Colonic mucosa (tissue), 4 donors: ENCODE data around the gene CPM. TPM values are rescaled to one million over a fixed set of nuclear protein-coding genes. Genes with fewer than 3 reads are reported as not detected.

Experiments used
- DNase-seq: peaks from one replicate; pipeline ENCODE4 v3.0.0-alpha.2; 2020
- H3K27ac ChIP-seq: fragments of 200-600 bp; one replicate; pipeline ENCODE4 v1.8.0; 2021
- H3K27me3 ChIP-seq: fragments of 200-600 bp; one replicate; pipeline ENCODE4 v1.8.0; 2021
- H3K36me3 ChIP-seq: fragments of 200-600 bp; one replicate; pipeline ENCODE4 v1.8.0; 2021
- H3K4me1 ChIP-seq: fragments of 200-600 bp; one replicate; pipeline ENCODE4 v1.8.0; 2021; ENCODE audit warnings: mild to moderate bottlenecking
- H3K4me3 ChIP-seq: fragments of 200-600 bp; one replicate; pipeline ENCODE4 v1.8.0; 2021
- H3K9ac ChIP-seq, 2 donors: one replicate each; pipeline ENCODE4 v1.7.0; 2013; ENCODE audit warnings: control low read depth in 2 of 2, low read depth in 2 of 2, low read length in 2 of 2
- H3K9me3 ChIP-seq: fragments of 200-600 bp; one replicate; pipeline ENCODE4 v1.8.0; 2021
- intact Hi-C: fragments of 100-400 bp; cut with DNase I; formaldehyde crosslinking; loops from one replicate; pipeline ENCODE4 v1.14.1; 2022
- total RNA-seq, 2 donors: library from RNA; stranded (reverse); fragmentation: NEBNext Ultra II Directional in 1 of 2; extraction: Animal tissue kit (Norgen Biotek cat#: 25700) in 1 of 2; gene quantifications; one replicate each; pipeline ENCODE4 v1.2.1, GENCODE V29; 2021
- TF ChIP-seq, protein P1 (sequence below): fragments of 200-600 bp; IDR thresholded peaks from one replicate; pipeline ENCODE4 v1.8.0; 2022; ENCODE audit warnings: antibody characterized with exemption, mild to moderate bottlenecking
- donor health status: healthy.
- donor health status: DM: no; HTN: no; CAD: no.
- donor health status: DM: no; HTN: no; CAD: no.

CPM gene
- total RNA-seq, 2 donors from 2014 or later = 30.0 to 40.3 TPM

DNA sequence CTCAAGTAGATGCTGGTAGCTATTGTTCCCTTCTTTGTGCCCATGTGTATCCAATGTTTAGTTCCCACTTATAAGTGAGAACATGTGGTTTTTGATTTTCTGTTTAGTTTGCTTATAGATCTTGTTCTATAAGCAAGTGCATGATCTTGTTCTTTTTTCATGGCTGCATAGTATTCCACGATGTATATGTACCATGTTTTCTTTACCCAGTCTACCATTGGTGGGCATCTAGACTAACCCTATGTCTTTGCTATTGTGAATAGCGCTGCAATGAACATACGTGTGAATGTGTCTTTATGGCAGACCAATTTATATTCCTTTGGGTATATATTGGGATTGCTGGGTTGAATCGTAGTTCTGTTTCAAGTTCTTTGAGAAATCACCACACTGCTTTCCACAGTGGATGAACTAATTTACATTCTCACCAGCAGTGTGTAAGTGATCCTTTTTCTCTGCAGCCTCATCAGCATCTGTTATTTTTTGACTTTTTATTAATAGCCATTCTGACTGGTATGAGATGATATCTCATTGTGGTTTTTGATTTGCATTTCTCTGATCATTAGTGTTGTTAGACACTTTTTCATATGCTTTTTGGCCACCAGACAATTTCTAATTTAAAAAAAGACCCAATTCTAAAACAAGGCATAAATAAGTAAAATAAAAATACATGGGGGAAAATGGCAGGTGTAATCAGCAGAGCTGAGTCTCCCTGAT, 50.6 kb downstream of the CPM start:
- no peaks in the 10 kb centered on the region for H3K4me1 ChIP-seq
- TF ChIP-seq, protein P1, sequence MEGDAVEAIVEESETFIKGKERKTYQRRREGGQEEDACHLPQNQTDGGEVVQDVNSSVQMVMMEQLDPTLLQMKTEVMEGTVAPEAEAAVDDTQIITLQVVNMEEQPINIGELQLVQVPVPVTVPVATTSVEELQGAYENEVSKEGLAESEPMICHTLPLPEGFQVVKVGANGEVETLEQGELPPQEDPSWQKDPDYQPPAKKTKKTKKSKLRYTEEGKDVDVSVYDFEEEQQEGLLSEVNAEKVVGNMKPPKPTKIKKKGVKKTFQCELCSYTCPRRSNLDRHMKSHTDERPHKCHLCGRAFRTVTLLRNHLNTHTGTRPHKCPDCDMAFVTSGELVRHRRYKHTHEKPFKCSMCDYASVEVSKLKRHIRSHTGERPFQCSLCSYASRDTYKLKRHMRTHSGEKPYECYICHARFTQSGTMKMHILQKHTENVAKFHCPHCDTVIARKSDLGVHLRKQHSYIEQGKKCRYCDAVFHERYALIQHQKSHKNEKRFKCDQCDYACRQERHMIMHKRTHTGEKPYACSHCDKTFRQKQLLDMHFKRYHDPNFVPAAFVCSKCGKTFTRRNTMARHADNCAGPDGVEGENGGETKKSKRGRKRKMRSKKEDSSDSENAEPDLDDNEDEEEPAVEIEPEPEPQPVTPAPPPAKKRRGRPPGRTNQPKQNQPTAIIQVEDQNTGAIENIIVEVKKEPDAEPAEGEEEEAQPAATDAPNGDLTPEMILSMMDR = no peak
- no peak overlapping the region for H3K27ac ChIP-seq
- H3K9me3 ChIP-seq = no peaks in the 10 kb centered on the region
- intact Hi-C loops = no loop called here
- no peak overlapping the region for H3K9ac ChIP-seq
- no peaks in the 10 kb centered on the region for H3K27me3 ChIP-seq
- no peak for DNase-seq
- no peaks in the 10 kb centered on the region for H3K36me3 ChIP-seq
- H3K4me3 ChIP-seq = no peak overlapping the region

DNA sequence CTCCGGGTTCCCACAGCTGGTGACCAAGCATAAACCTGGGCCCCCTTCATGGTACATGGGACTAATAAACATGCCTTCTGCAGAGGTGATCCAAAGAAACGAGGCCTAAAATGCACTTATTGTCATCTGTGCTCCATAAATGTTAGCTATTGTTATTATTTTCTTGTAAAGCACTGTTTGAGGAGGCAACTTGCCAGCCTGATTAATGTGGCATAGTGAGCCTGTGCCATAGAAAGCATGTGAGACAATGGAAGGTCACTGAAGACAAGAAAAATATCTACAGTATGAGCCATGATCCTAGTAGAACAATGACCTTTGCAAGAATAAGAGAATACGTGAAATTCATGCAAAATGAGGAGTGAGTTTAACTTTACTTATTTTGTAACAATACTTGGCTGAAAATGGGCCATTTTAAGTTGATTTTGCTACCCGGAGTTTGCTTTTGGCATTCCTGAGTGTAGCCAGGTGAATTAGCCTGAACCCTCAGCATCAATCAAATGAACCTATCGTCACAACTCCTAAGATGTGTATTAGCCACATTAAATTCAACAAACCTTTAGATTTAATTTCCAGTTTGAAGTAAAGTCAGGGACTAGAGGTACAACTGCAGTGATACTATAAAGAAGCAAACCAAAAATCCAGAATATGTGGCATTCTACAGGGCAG, 52.2 kb downstream of the CPM start:
- no peaks in the 10 kb centered on the region for H3K27me3 ChIP-seq
- intact Hi-C loops = no loop called here
- no peak overlapping the region for H3K4me3 ChIP-seq
- H3K36me3 ChIP-seq = no peaks in the 10 kb centered on the region
- no peak for DNase-seq
- H3K9me3 ChIP-seq = no peaks in the 10 kb centered on the region
- no peak overlapping the region for H3K27ac ChIP-seq
- TF ChIP-seq, protein P1 = no peak
- no peaks in the 10 kb centered on the region for H3K4me1 ChIP-seq
- no peak overlapping the region for H3K9ac ChIP-seq

DNA sequence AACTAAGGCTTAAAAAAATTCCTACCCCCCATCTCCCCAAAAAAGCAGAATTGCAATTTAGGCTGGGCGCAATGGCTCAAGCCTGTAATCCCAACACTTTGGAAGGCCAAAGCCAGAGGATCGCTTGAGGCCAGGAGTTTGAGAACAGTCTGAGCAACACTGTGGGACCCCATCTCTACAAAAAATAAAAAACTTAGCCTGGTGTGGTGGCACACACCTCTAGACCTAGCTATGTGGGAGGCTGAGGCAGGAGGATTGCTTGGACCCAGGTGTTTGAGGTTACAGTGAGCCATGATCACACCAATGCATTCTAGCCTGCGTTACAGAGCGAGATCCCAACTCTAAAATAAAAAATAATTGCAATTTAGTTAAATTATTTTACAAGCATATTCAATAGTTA, 54.1 kb downstream of the CPM start:
- Histone ChIP-seq H3K4me3 (no peak overlapping the region), H3K9ac (no peak overlapping the region)
- intact Hi-C loops = no loop called here

GRCh38 chr12:68878283-68878682, 54.7 kb downstream of the CPM start:
- Histone ChIP-seq H3K9me3 (no peaks in the 10 kb centered on the region), H3K27ac (no peak overlapping the region), H3K4me1 (no peaks in the 10 kb centered on the region), H3K27me3 (no peaks in the 10 kb centered on the region), H3K36me3 (no peaks in the 10 kb centered on the region), H3K4me3 (no peak overlapping the region), H3K9ac (no peak overlapping the region)
- TF ChIP-seq, protein P1 = no peak
- intact Hi-C loops = no loop called here
- DNase-seq = no peak

More for the DNA sequence above, 54.1 kb downstream of the CPM start:
- H3K36me3 ChIP-seq = no peaks in the 10 kb centered on the region
- H3K4me1 ChIP-seq = no peaks in the 10 kb centered on the region
- H3K9me3 ChIP-seq = no peaks in the 10 kb centered on the region
- H3K27ac ChIP-seq = no peak overlapping the region
- no peaks in the 10 kb centered on the region for H3K27me3 ChIP-seq
- no peak for DNase-seq
- TF ChIP-seq, protein P1 = no peak

DNA sequence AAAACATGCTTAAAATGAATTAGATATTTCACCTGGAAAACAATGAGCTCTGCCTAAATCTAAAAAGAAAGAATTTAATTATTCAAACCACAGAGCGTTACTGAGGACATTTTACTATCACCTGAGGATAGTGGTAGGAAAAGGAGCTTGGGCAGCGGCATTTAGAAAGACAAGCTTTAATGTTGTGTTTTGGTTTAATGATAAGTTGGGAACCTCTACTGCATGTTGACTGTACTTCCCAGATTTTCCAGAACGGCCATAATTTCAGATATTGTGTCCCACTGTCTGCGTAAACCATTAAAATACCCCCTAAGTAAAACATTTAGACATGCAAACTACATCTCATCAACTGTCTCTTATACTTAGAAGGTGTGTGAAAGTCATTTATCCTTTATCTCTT, 55.4 kb downstream of the CPM start:
- no peak overlapping the region for H3K27ac ChIP-seq
- no peaks in the 10 kb centered on the region for H3K36me3 ChIP-seq
- H3K9ac ChIP-seq = no peak overlapping the region
- DNase-seq = no peak
- no peaks in the 10 kb centered on the region for H3K4me1 ChIP-seq
- H3K27me3 ChIP-seq = no peaks in the 10 kb centered on the region
- H3K4me3 ChIP-seq = no peak overlapping the region
- intact Hi-C loops = no loop called here
- TF ChIP-seq, protein P1 = no peak
- H3K9me3 ChIP-seq = no peaks in the 10 kb centered on the region
